ENCODE measurements around the gene ZBTB37. TPM values are rescaled to one million over a fixed set of nuclear protein-coding genes. Genes with fewer than 3 reads are reported as not detected.

ZBTB37 gene
- total RNA-seq, 4 donors from 2014 or later = 7.1 to 31.3 (median 11.2) TPM

GRCh38 chr1:173937062-173937461 lies 68.9 kb downstream of the ZBTB37 start:
- intact Hi-C loops (cut with DNase I; ENCODE audit: low total_unique reads) = no loop called here
- Histone ChIP-seq H3K27me3 (no peaks in the 10 kb centered on the region), H3K4me3 (no peak overlapping the region), H3K27ac (no peak overlapping the region), H3K9me3 (no peaks in the 10 kb centered on the region), H3K4me1 (no peaks in the 10 kb centered on the region), H3K36me3 (no peaks in the 10 kb centered on the region)
- DNase-seq = no peak
- TF ChIP-seq CTCF (IDR thresholded peaks at IDR 0.05) (no peak), POLR2A (IDR thresholded peaks at IDR 0.05) (no peak)

GRCh38 chr1:173946380-173946921 lies 78.3 kb downstream of the ZBTB37 start:
- no peak overlapping the region for H3K4me3 ChIP-seq
- no peak for TF ChIP-seq POLR2A (IDR thresholded peaks at IDR 0.05)
- no peak for TF ChIP-seq CTCF (IDR thresholded peaks at IDR 0.05)
- no peaks in the 10 kb centered on the region for H3K9me3 ChIP-seq
- no peaks in the 10 kb centered on the region for H3K36me3 ChIP-seq
- H3K27me3 ChIP-seq = no peaks in the 10 kb centered on the region
- no peak overlapping the region for H3K27ac ChIP-seq
- H3K4me1 ChIP-seq = no peaks in the 10 kb centered on the region
- intact Hi-C loops (cut with DNase I; ENCODE audit: low total_unique reads) = no loop called here
- DNase-seq = no peak

- no peaks in the 10 kb centered on the region for H3K4me1 ChIP-seq
- no peak for TF ChIP-seq POLR2A (IDR thresholded peaks at IDR 0.05)
- TF ChIP-seq CTCF (IDR thresholded peaks at IDR 0.05) = no peak
- no peak for DNase-seq
- no peak overlapping the region for H3K4me3 ChIP-seq
- intact Hi-C loops (cut with DNase I; ENCODE audit: low total_unique reads) = no loop called here
- no peaks in the 10 kb centered on the region for H3K27me3 ChIP-seq
- no peaks in the 10 kb centered on the region for H3K9me3 ChIP-seq
- H3K27ac ChIP-seq = no peak overlapping the region
- H3K36me3 ChIP-seq = no peaks in the 10 kb centered on the region
Observed at GRCh38 chr1:173948594-173948993, 80.4 kb downstream of the ZBTB37 start.

Small RNAs within 50 kb of the gene (small RNA-seq; reads per million reads assigned to genes)
- gene RNA5SP67 = not detected

Other genes with a start within 250 kb of the ZBTB37 start
- not detected for gene TEX50, start 233.0 kb upstream of the ZBTB37 start, total RNA-seq
- 10 to 100 TPM in 1 of 4 donors, 1 to 10 TPM in 1, under 1 TPM in 1, not detected in 1; 0.51 to 10.2 (median 2.8) TPM for gene ANKRD45, start 198.5 kb upstream of the ZBTB37 start, total RNA-seq
- 10 to 100 TPM in 3 of 4 donors, 1 to 10 TPM in 1; 7.2 to 82.6 (median 51.9) TPM for gene KLHL20, start 153.4 kb upstream of the ZBTB37 start, total RNA-seq
- gene DARS2, start 43.7 kb upstream of the ZBTB37 start, total RNA-seq = 10 to 100 TPM in 3 of 4 donors, 1 to 10 TPM in 1; 4.1 to 20.0 (median 12.7) TPM
- gene CENPL, start 43.5 kb upstream of the ZBTB37 start, total RNA-seq = 10 to 100 TPM in 1 of 4 donors, 1 to 10 TPM in 1, under 1 TPM in 1, not detected in 1; 0.51 to 24.2 (median 4.7) TPM
- gene GAS5, start 391 bp upstream of the ZBTB37 start, total RNA-seq = 1,000 to 10,000 TPM in 2 of 4 donors, 100 to 1,000 TPM in 2; 566 to 2,222 (median 828) TPM
- 1 to 10 TPM in 1 of 4 donors, not detected in 3; 1.0 TPM for gene SERPINC1, start 48.9 kb downstream of the ZBTB37 start, total RNA-seq
- gene RC3H1, start 154.0 kb downstream of the ZBTB37 start, total RNA-seq = 10 to 100 TPM; 15.9 to 45.7 (median 32.7) TPM